IMR-90 (cell line): ENCODE results near the gene CNTN5. TPM values are rescaled to one million over a fixed set of nuclear protein-coding genes. Genes with fewer than 3 reads are reported as not detected.

Experiments used
- ATAC-seq: fragments of 200-7000 bp; cut with Tn5 transposase; 2 replicates; pipeline ENCODE4 v1.9.1; 2020; ENCODE audit warnings: low read depth, mild to moderate bottlenecking, moderate library complexity
- BruUV-seq: library from RNA; stranded (reverse); fragments of 400-500 nt; replicated peaks from 2 replicates; lab custom pipeline; 2021; lab: Mats Ljungman, UMichigan
- CTCF ChIA-PET: fragments of 300-600 bp; formaldehyde crosslinking; extraction: SDS; loops from one replicate; lab custom pipeline; 2021; ENCODE audit warnings: antibody characterized with exemption; lab: Yijun Ruan, JAX
- POLR2A ChIA-PET: fragments of 300-600 bp; sonication (Branson Sonifier 250); formaldehyde crosslinking; loops from one replicate; lab custom pipeline; 2022; ENCODE audit warnings: antibody characterized with exemption; ENCODE audit not compliant: unreplicated experiment; lab: Charles Lee
- DNase-seq: peaks from one replicate; pipeline ENCODE4 v3.0.0; 2013
- H2AFZ ChIP-seq: replicated peaks from 2 replicates; pipeline ENCODE3; 2013; ENCODE audit warnings: low read length, mild to moderate bottlenecking; ENCODE audit not compliant: poor library complexity
- H2AK5ac ChIP-seq: 2 replicates; pipeline ENCODE4 v1.6.1; 2013; ENCODE audit warnings: low read depth, low read length, inconsistent platforms
- H2AK9ac ChIP-seq: replicated peaks from 2 replicates; pipeline ENCODE3; 2013; ENCODE audit warnings: mild to moderate bottlenecking, low read depth, low read length, moderate library complexity; ENCODE audit not compliant: poor library complexity
- H2BK120ac ChIP-seq: 2 replicates; pipeline ENCODE4 v1.6.1; 2013; ENCODE audit warnings: low read depth, low read length, inconsistent platforms
- H2BK15ac ChIP-seq: 3 replicates; pipeline ENCODE4 v1.6.1; 2013; ENCODE audit warnings: low read depth, low read length, inconsistent platforms
- H2BK20ac ChIP-seq: 2 replicates; pipeline ENCODE4 v1.6.1; 2013; ENCODE audit warnings: low read depth, mild to moderate bottlenecking, inconsistent platforms, low read length, moderate library complexity
- H2BK5ac ChIP-seq: 2 replicates; pipeline ENCODE4 v1.6.1; 2013; ENCODE audit warnings: mild to moderate bottlenecking, low read depth, low read length, inconsistent platforms; ENCODE audit not compliant: poor library complexity, severe bottlenecking
- H3K14ac ChIP-seq: replicated peaks from 2 replicates; pipeline ENCODE4 v1.6.1; 2013; ENCODE audit warnings: low read depth, low read length, inconsistent platforms
- H3K18ac ChIP-seq: 2 replicates; pipeline ENCODE4 v1.6.1; 2013; ENCODE audit warnings: low read depth, low read length, control low read depth
- H3K23ac ChIP-seq: 2 replicates; pipeline ENCODE4 v1.6.1; 2013; ENCODE audit warnings: low read depth, low read length, inconsistent platforms
- H3K27ac ChIP-seq: 2 replicates; pipeline ENCODE4 v1.5.1; 2013; ENCODE audit warnings: mild to moderate bottlenecking, control low read depth, low read length; ENCODE audit not compliant: insufficient read depth
- H3K27me3 ChIP-seq: 2 replicates; pipeline ENCODE4 v1.6.1; 2013; ENCODE audit warnings: low read length; ENCODE audit not compliant: control insufficient read depth, insufficient read depth
- H3K36me3 ChIP-seq: 2 replicates; pipeline ENCODE4 v1.6.1; 2013; ENCODE audit warnings: low read length, mixed read lengths; ENCODE audit not compliant: control insufficient read depth, insufficient read depth
- H3K4ac ChIP-seq: 2 replicates; pipeline ENCODE4 v1.6.1; 2013; ENCODE audit warnings: low read depth, low read length, inconsistent platforms
- H3K4me1 ChIP-seq: 2 replicates; pipeline ENCODE4 v1.6.1; 2013; ENCODE audit warnings: low read length, mixed read lengths; ENCODE audit not compliant: control insufficient read depth, insufficient read depth
- H3K4me2 ChIP-seq: 2 replicates; pipeline ENCODE4 v1.6.1; 2013; ENCODE audit warnings: low read depth, mild to moderate bottlenecking, control low read depth, low read length, moderate library complexity
- H3K4me3 ChIP-seq: 2 replicates; pipeline ENCODE4 v1.5.1; 2013; ENCODE audit warnings: low read depth, mild to moderate bottlenecking, control low read depth, low read length, moderate library complexity; ENCODE audit not compliant: insufficient read depth
- H3K56ac ChIP-seq: 2 replicates; pipeline ENCODE4 v1.6.1; 2013; ENCODE audit warnings: low read length, inconsistent platforms; ENCODE audit not compliant: insufficient read depth; ENCODE audit errors: extremely low read depth
- H3K79me1 ChIP-seq, 2 experiments: 2 replicates each; pipeline ENCODE4 v1.6.1; 2013; ENCODE audit warnings: low read length in 2 of 2, inconsistent platforms in 1 of 2, low read depth in 1 of 2
- H3K9ac ChIP-seq: 2 replicates; pipeline ENCODE4 v1.6.1; 2013; ENCODE audit warnings: low read depth, low read length, control low read depth
- H3K9me1 ChIP-seq: 2 replicates; pipeline ENCODE4 v1.6.1; 2013; ENCODE audit warnings: low read length, inconsistent platforms; ENCODE audit not compliant: insufficient read depth
- H3K9me3 ChIP-seq: 2 replicates; pipeline ENCODE4 v1.6.1; 2013; ENCODE audit warnings: low read length; ENCODE audit not compliant: control insufficient read depth, insufficient read depth
- H4K20me1 ChIP-seq: 2 replicates; pipeline ENCODE4 v1.6.1; 2013; ENCODE audit warnings: low read length, inconsistent platforms; ENCODE audit not compliant: insufficient read depth
- H4K5ac ChIP-seq: 2 replicates; pipeline ENCODE4 v1.6.1; 2013; ENCODE audit warnings: mild to moderate bottlenecking, low read depth, low read length, control low read depth
- H4K8ac ChIP-seq, 2 experiments: 2 replicates each; pipeline ENCODE4 v1.6.1; 2013; ENCODE audit warnings: low read depth in 2 of 2, low read length in 2 of 2, control low read depth in 1 of 2, inconsistent platforms in 1 of 2
- H4K91ac ChIP-seq: 2 replicates; pipeline ENCODE4 v1.6.1; 2013; ENCODE audit warnings: low read depth, low read length, inconsistent platforms; ENCODE audit not compliant: insufficient read depth
- BHLHE40 ChIP-seq: fragments of 150-350 bp; IDR thresholded peaks from 2 replicates; pipeline ENCODE4 v1.6.1; 2016; ENCODE audit warnings: mild to moderate bottlenecking, low read depth, low read length
- CEBPB ChIP-seq: IDR thresholded peaks from 2 replicates; pipeline ENCODE4 v1.6.1; 2012; ENCODE audit warnings: low read depth, low read length, improper control_type of control experiment
- CHD1 ChIP-seq: IDR thresholded peaks from 2 replicates; pipeline ENCODE4 v1.6.1; 2012; ENCODE audit warnings: low read depth, low read length, improper control_type of control experiment
- ELK1 ChIP-seq: fragments of 150-350 bp; IDR thresholded peaks from 2 replicates; pipeline ENCODE4 v1.6.1; 2016; ENCODE audit warnings: low read depth, mild to moderate bottlenecking, low read length, moderate library complexity, borderline replicate concordance
- FOS ChIP-seq: fragments of 150-350 bp; IDR thresholded peaks from 2 replicates; pipeline ENCODE4 v1.6.1; 2016; ENCODE audit warnings: low read depth, low read length
- MAFK ChIP-seq: IDR thresholded peaks from 2 replicates; pipeline ENCODE4 v1.6.1; 2012; ENCODE audit warnings: low read depth, low read length, improper control_type of control experiment
- MAZ ChIP-seq: IDR thresholded peaks from 2 replicates; pipeline ENCODE4 v1.6.1; 2012; ENCODE audit warnings: low read depth, mild to moderate bottlenecking, low read length, improper control_type of control experiment, moderate library complexity, borderline replicate concordance
- MXI1 ChIP-seq: IDR thresholded peaks from 2 replicates; pipeline ENCODE4 v1.6.1; 2012; ENCODE audit warnings: low read depth, mild to moderate bottlenecking, low read length, moderate library complexity, borderline replicate concordance
- NFE2L2 ChIP-seq: fragments of 150-350 bp; IDR thresholded peaks from 2 replicates; pipeline ENCODE4 v1.6.1; 2016; ENCODE audit warnings: low read depth, mild to moderate bottlenecking, low read length
- POLR2A ChIP-seq: IDR thresholded peaks from 2 replicates; pipeline ENCODE4 v1.6.1; 2012; ENCODE audit warnings: mild to moderate bottlenecking, low read depth, low read length
- RAD21 ChIP-seq: IDR thresholded peaks from 2 replicates; pipeline ENCODE4 v1.6.1; 2012; ENCODE audit warnings: low read length, improper control_type of control experiment
- RCOR1 ChIP-seq: IDR thresholded peaks from 2 replicates; pipeline ENCODE4 v1.6.1; 2012; ENCODE audit warnings: mild to moderate bottlenecking, low read length, improper control_type of control experiment; ENCODE audit not compliant: insufficient replicate concordance
- RFX5 ChIP-seq: IDR thresholded peaks from 2 replicates; pipeline ENCODE4 v1.8.0; 2012; ENCODE audit warnings: low read depth, mild to moderate bottlenecking, low read length, moderate library complexity
- SMC3 ChIP-seq: fragments of 150-350 bp; IDR thresholded peaks from 2 replicates; pipeline ENCODE4 v1.6.1; 2016; ENCODE audit warnings: low read depth, mild to moderate bottlenecking, antibody characterized with exemption, low read length, moderate library complexity
- USF2 ChIP-seq: fragments of 150-350 bp; IDR thresholded peaks from 2 replicates; pipeline ENCODE4 v1.6.1; 2017; ENCODE audit warnings: mild to moderate bottlenecking, antibody characterized with exemption, low read length, low read depth
- WGBS, 2 experiments: methylation state at CpG; one replicate each; pipeline versions ENCODE4 v1.1.5 to v1.1.7; 2013; ENCODE audit warnings: missing lambda C conversion rate in 2 of 2; ENCODE audit not compliant: insufficient read length in 1 of 2; ENCODE audit errors: extremely low coverage in 2 of 2; 5-methylcytosine and 5-hydroxymethylcytosine counted together
- dilution Hi-C: fragments of 300-500 bp; cut with HindIII; formaldehyde crosslinking; loops from one replicate; pipeline ENCODE4 v1.14.3; 2018; ENCODE audit warnings: low sequenced_read_pairs; ENCODE audit not compliant: unreplicated experiment
- in situ Hi-C: fragments of 300-500 bp; cut with MboI; formaldehyde crosslinking; loops from 3 replicates; pipeline ENCODE4 v1.14.3; 2019; ENCODE audit warnings: low sequenced_read_pairs, inconsistent platforms, mixed read lengths
- intact Hi-C: fragments of 100-400 bp; cut with micrococcal nuclease; formaldehyde crosslinking; loops from 2 replicates; pipeline ENCODE4 v1.10.0; 2022
- polyA plus RNA-seq, 3 experiments: library from polyadenylated mRNA; depleted of rRNA; stranded (reverse); fragments of >200 nt; gene quantifications; 2 replicates each; pipeline ENCODE4 v1.2.3, GENCODE V29; 2012; ENCODE audit warnings: low replicate concordance in 1 of 3
- total RNA-seq: library from RNA; depleted of rRNA; stranded (reverse); fragments of >200 nt; gene quantifications from 2 replicates; pipeline ENCODE4 v1.2.3, GENCODE V29; 2012
- TF ChIP-seq, protein P1 (sequence below): conservative IDR thresholded peaks from 2 replicates; pipeline ENCODE4 v1.5.1; 2012; ENCODE audit warnings: mild to moderate bottlenecking, low read depth, low read length, improper control_type of control experiment

CNTN5 gene
- total and polyA plus RNA-seq, 2 of the 4 experiments (the other 2 are of a cell fraction): not detected

GRCh38 chr11:99589771-99590170, 569.0 kb downstream of the CNTN5 start:
- no peak for TF ChIP-seq MXI1
- TF ChIP-seq NFE2L2: no peak
- no peak for TF ChIP-seq CHD1
- no peak for TF ChIP-seq RAD21
- no peak for TF ChIP-seq MAZ
- no peak for TF ChIP-seq RCOR1
- TF ChIP-seq USF2: no peak
- TF ChIP-seq CEBPB: no peak
- TF ChIP-seq POLR2A: no peak
- TF ChIP-seq, protein P1, sequence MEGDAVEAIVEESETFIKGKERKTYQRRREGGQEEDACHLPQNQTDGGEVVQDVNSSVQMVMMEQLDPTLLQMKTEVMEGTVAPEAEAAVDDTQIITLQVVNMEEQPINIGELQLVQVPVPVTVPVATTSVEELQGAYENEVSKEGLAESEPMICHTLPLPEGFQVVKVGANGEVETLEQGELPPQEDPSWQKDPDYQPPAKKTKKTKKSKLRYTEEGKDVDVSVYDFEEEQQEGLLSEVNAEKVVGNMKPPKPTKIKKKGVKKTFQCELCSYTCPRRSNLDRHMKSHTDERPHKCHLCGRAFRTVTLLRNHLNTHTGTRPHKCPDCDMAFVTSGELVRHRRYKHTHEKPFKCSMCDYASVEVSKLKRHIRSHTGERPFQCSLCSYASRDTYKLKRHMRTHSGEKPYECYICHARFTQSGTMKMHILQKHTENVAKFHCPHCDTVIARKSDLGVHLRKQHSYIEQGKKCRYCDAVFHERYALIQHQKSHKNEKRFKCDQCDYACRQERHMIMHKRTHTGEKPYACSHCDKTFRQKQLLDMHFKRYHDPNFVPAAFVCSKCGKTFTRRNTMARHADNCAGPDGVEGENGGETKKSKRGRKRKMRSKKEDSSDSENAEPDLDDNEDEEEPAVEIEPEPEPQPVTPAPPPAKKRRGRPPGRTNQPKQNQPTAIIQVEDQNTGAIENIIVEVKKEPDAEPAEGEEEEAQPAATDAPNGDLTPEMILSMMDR: no peak
- TF ChIP-seq BHLHE40: no peak
- TF ChIP-seq MAFK: no peak
- no peak for TF ChIP-seq ELK1
- TF ChIP-seq FOS: no peak
- TF ChIP-seq SMC3: no peak
- TF ChIP-seq RFX5: no peak
- no peak for DNase-seq
- no peak overlapping the region for H2BK120ac ChIP-seq
- no peak overlapping the region for H3K56ac ChIP-seq
- BruUV-seq: no TSS peak
- no peaks in the 10 kb centered on the region for H3K9me1 ChIP-seq
- no peak overlapping the region for H4K5ac ChIP-seq
- H3K9me3 ChIP-seq: no peaks in the 10 kb centered on the region
- H3K79me1 ChIP-seq: no peaks in the 10 kb centered on the region
- H3K27ac ChIP-seq: no peak overlapping the region
- H3K14ac ChIP-seq: no peak overlapping the region
- H2AK9ac ChIP-seq: no peak overlapping the region
- H3K27me3 ChIP-seq: no peaks in the 10 kb centered on the region
- no peak overlapping the region for H2BK5ac ChIP-seq
- no CpG with 5 or more reads among the region's 2 CpGs for WGBS, 2 experiments
- POLR2A ChIA-PET: no interaction called here
- H4K91ac ChIP-seq: no peak overlapping the region
- no peak overlapping the region for H3K23ac ChIP-seq
- intact Hi-C loops: no loop called here
- H3K4ac ChIP-seq: no peak overlapping the region
- H3K36me3 ChIP-seq: no peaks in the 10 kb centered on the region
- dilution Hi-C loops: no loop called here
- no peak overlapping the region for H3K18ac ChIP-seq
- H2BK15ac ChIP-seq: no peak overlapping the region
- H4K8ac ChIP-seq: no peak overlapping the region
- in situ Hi-C loops: no loop called here
- no peaks in the 10 kb centered on the region for H3K4me1 ChIP-seq
- no peaks in the 10 kb centered on the region for H4K20me1 ChIP-seq
- ATAC-seq: no peak
- no peak overlapping the region for H3K9ac ChIP-seq
- H2AK5ac ChIP-seq: no peak overlapping the region
- no peak overlapping the region for H2BK20ac ChIP-seq
- H2AFZ ChIP-seq: no peak overlapping the region
- CTCF ChIA-PET: no interaction called here
- no peak overlapping the region for H3K4me2 ChIP-seq
- no peak overlapping the region for H3K4me3 ChIP-seq
